IMR-90 (cell line): Measurements from ENCODE around the gene PCDHGA3.

ENCODE experiments used
- BHLHE40 ChIP-seq: fragments of 150-350 bp; IDR thresholded peaks from 2 replicates; pipeline ENCODE4 v1.6.1; 2016; ENCODE audit warnings: mild to moderate bottlenecking, low read depth, low read length
- MAZ ChIP-seq: IDR thresholded peaks from 2 replicates; pipeline ENCODE4 v1.6.1; 2012; ENCODE audit warnings: low read depth, mild to moderate bottlenecking, low read length, improper control_type of control experiment, moderate library complexity, borderline replicate concordance
- POLR2A ChIP-seq: IDR thresholded peaks from 2 replicates; pipeline ENCODE4 v1.6.1; 2012; ENCODE audit warnings: mild to moderate bottlenecking, low read depth, low read length
- RAD21 ChIP-seq: IDR thresholded peaks from 2 replicates; pipeline ENCODE4 v1.6.1; 2012; ENCODE audit warnings: low read length, improper control_type of control experiment
- RFX5 ChIP-seq: IDR thresholded peaks from 2 replicates; pipeline ENCODE4 v1.8.0; 2012; ENCODE audit warnings: low read depth, mild to moderate bottlenecking, low read length, moderate library complexity
- SMC3 ChIP-seq: fragments of 150-350 bp; IDR thresholded peaks from 2 replicates; pipeline ENCODE4 v1.6.1; 2016; ENCODE audit warnings: low read depth, mild to moderate bottlenecking, antibody characterized with exemption, low read length, moderate library complexity
- TF ChIP-seq, protein P1 (sequence below): conservative IDR thresholded peaks from 2 replicates; pipeline ENCODE4 v1.5.1; 2012; ENCODE audit warnings: mild to moderate bottlenecking, low read depth, low read length, improper control_type of control experiment
- TF ChIP-seq, protein P2 (sequence below): fragments of 150-350 bp; IDR thresholded peaks from 2 replicates; pipeline ENCODE4 v1.6.1; 2017; ENCODE audit warnings: mild to moderate bottlenecking, antibody characterized with exemption, low read length, low read depth

DNA sequence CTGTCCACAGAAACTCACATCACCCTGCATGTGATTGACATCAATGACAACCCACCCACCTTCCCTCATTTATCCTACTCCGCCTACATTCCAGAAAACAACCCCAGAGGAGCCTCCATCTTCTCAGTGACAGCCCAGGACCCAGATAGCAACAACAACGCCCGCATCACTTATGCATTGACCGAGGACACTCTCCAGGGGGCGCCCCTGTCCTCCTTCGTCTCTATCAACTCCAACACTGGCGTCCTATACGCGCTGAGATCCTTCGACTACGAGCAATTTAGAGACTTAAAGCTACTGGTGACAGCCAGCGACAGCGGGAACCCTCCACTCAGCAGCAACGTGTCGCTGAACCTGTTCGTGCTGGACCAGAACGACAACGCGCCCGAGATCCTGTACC, 1.7 kb downstream of the PCDHGA3 start:
- TF ChIP-seq, protein P1, sequence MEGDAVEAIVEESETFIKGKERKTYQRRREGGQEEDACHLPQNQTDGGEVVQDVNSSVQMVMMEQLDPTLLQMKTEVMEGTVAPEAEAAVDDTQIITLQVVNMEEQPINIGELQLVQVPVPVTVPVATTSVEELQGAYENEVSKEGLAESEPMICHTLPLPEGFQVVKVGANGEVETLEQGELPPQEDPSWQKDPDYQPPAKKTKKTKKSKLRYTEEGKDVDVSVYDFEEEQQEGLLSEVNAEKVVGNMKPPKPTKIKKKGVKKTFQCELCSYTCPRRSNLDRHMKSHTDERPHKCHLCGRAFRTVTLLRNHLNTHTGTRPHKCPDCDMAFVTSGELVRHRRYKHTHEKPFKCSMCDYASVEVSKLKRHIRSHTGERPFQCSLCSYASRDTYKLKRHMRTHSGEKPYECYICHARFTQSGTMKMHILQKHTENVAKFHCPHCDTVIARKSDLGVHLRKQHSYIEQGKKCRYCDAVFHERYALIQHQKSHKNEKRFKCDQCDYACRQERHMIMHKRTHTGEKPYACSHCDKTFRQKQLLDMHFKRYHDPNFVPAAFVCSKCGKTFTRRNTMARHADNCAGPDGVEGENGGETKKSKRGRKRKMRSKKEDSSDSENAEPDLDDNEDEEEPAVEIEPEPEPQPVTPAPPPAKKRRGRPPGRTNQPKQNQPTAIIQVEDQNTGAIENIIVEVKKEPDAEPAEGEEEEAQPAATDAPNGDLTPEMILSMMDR, result no peak
- no peak for TF ChIP-seq RFX5
- no peak for TF ChIP-seq BHLHE40
- no peak for TF ChIP-seq RAD21
- TF ChIP-seq, protein P2, sequence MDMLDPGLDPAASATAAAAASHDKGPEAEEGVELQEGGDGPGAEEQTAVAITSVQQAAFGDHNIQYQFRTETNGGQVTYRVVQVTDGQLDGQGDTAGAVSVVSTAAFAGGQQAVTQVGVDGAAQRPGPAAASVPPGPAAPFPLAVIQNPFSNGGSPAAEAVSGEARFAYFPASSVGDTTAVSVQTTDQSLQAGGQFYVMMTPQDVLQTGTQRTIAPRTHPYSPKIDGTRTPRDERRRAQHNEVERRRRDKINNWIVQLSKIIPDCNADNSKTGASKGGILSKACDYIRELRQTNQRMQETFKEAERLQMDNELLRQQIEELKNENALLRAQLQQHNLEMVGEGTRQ, result no peak
- no peak for TF ChIP-seq POLR2A
- no peak for TF ChIP-seq SMC3
- no peak for TF ChIP-seq MAZ
